Mucosa of stomach (tissue), 1 donor: ENCODE data around the gene TMPRSS6.
A peak's percentile ranks its signal among the peaks of the same experiment; 100 is the strongest.

Experiments used
- H3K27me3 ChIP-seq: one replicate; pipeline ENCODE4 v1.7.0; 2013; ENCODE audit warnings: mild to moderate bottlenecking, low read length; ENCODE audit not compliant: control insufficient read depth, insufficient read depth
- H3K36me3 ChIP-seq: one replicate; pipeline ENCODE4 v1.7.0; 2013; ENCODE audit warnings: low read length; ENCODE audit not compliant: control insufficient read depth, insufficient read depth
- H3K4me1 ChIP-seq: one replicate; pipeline ENCODE4 v1.7.0; 2013; ENCODE audit warnings: mild to moderate bottlenecking, low read length; ENCODE audit not compliant: control insufficient read depth, insufficient read depth
- H3K4me3 ChIP-seq: one replicate; pipeline ENCODE4 v1.7.0; 2013; ENCODE audit warnings: low read length
- H3K9ac ChIP-seq: one replicate; pipeline ENCODE4 v1.7.0; 2013; ENCODE audit warnings: mild to moderate bottlenecking, low read length, moderate library complexity
- H3K9me3 ChIP-seq: one replicate; pipeline ENCODE4 v1.7.0; 2013; ENCODE audit warnings: mild to moderate bottlenecking, low read length, moderate library complexity; ENCODE audit not compliant: control insufficient read depth
- donor health status: Pancreatic carcinoma.

The TMPRSS6 gene

DNA sequence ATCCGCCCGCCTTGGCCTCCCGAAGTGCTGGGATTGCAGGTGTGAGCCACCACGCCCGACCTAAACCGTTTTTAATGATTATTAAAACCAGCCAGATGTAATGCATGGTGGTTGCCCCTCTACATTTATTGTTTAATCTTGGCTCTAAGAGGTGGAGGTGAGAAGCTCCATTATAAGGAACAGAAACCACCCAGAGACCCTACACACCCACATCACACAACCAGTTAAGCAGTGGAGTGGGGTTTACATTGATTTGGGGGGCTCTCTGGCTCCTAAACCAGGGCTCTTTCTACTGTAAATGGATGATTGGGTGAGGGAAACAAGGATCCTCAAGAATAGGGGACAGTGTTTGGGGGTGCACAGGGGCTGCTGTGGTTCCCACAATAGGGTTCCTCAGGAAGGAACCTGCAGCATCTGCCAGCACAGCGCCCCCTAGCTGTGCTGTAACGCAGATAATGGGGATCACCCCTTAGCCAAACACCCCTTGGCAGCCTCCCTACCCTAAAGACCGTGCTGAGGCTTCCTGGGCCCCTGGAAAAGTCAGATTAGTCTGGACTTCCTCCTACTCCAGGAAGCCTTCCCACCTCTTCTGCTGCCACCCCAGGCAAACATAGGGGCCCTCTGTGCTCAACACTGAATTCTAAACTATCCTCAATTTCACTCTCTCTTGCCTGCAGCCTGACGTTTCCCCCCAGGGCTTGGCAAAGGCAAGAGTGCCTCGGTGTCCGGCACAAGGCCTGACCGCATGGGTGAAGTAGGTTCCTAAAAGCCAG is 87.6 kb downstream of the TMPRSS6 start:
- H3K4me3 ChIP-seq = peak overlapping the region; percentile 17
- H3K9ac ChIP-seq = peak overlapping the region; percentile 7
- H3K27me3 ChIP-seq = no peaks in the 10 kb centered on the region
- no peaks in the 10 kb centered on the region for H3K9me3 ChIP-seq
- peaks cover 70% of the 10 kb centered on the region for H3K4me1 ChIP-seq
- H3K36me3 ChIP-seq = peaks cover 5% of the 10 kb centered on the region

DNA sequence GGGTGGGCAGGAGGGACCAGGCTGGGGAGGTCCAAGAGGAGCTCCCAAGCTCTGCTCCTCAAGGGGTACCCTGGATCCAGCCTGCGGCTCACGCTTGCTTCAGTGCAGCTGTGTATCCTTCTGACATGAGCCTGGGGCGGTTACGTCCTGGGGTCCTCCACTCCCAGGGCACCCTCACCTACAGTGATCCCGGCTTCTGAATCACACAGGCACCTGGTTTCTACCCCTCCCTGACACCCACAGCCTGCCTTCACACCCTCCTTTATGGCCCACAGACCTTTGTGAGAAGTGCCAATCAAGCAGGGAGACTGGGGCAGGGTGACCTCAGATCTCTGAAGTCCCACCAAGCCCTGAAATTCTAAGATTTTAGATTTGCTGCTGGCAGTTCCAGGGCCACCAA is 88.5 kb downstream of the TMPRSS6 start:
- Histone ChIP-seq H3K9me3 (no peaks in the 10 kb centered on the region), H3K27me3 (no peaks in the 10 kb centered on the region), H3K36me3 (peaks cover 5% of the 10 kb centered on the region), H3K4me1 (peaks cover 77% of the 10 kb centered on the region), H3K9ac (peak overlapping the region; percentile 92), H3K4me3 (no peak overlapping the region)

DNA sequence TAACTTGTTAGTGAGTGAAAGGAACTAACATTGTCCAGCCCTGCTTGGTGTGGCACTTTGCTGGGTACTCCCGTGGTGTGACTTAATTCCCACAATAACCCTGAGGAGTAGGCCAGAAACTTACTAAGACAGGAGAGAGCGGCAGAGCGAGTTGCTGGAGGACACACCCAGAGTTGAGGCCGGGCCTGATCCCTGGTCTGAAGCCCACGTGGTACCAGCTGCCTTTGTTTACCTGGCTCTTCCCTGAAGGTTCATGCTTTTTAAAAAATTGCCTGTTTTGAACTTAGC is 89.4 kb downstream of the TMPRSS6 start:
- H3K4me3 ChIP-seq = peak overlapping the region; percentile 67
- H3K9me3 ChIP-seq = no peaks in the 10 kb centered on the region
- H3K27me3 ChIP-seq = no peaks in the 10 kb centered on the region
- H3K9ac ChIP-seq = peak overlapping the region; percentile 92
- peaks cover 82% of the 10 kb centered on the region for H3K4me1 ChIP-seq
- H3K36me3 ChIP-seq = peaks cover 5% of the 10 kb centered on the region

DNA sequence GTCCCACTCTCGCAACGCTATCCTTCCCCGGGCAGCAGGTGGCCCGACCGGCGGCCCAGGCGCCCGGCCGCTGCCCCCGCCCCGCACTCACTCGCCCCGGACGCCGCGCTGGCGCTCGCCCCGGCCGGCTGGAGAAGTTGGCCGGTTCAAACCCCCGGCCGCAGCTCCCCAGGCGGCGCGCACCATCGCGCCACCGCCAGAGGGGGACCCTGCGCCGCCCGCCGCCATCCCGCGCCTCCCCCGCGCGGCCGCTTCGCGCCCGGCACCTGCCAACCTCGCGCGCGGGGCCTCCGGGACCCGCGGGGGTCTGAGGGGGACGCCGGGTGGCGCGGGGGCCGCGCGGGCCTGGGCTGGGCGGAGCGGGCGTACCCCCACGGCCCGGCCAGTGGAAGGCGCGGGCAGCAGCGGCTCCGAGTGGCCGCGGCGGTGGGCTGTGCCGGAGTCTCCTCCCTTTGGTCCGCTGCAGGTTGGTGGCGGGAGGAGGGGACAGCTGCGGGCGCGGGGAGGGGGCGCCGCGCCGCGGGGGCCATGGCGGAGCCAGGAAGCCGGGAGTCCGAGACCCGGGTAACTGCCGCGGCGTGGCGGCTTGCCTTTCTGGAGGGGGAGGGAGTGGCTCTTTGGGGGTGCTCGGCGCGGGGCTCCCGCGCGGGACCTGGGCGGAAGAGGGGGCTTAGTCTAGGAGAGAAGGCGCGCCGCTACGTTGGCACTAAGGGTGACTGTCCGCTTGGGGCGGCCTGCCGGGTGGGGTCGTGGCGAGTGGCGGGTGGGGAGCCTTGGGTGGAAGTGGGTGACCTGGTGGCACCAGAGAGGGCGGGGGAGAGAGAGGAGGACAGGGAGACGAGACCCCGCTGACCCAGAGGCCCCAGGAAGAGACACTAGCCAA is 90.0 kb downstream of the TMPRSS6 start, which contains the start of the genes MPST and TST:
Gene MPST, plus strand, starts transcription at position 434 of the 883 bp plus-strand sequence. Its CDS starts 95 bp downstream, at position 529.
Gene TST, minus strand, starts transcription at position 139 of the 883 bp plus-strand sequence. CDS start 715 bp downstream, outside the sequence.
- H3K27me3 ChIP-seq = no peaks in the 10 kb centered on the region
- H3K36me3 ChIP-seq = peaks cover 5% of the 10 kb centered on the region
- peaks cover 84% of the 10 kb centered on the region for H3K4me1 ChIP-seq
- no peaks in the 10 kb centered on the region for H3K9me3 ChIP-seq
- H3K9ac ChIP-seq = peak within 1 kb of the TSS; percentile 92
- H3K4me3 ChIP-seq = peak within 1 kb of the TSS; percentile 71

DNA sequence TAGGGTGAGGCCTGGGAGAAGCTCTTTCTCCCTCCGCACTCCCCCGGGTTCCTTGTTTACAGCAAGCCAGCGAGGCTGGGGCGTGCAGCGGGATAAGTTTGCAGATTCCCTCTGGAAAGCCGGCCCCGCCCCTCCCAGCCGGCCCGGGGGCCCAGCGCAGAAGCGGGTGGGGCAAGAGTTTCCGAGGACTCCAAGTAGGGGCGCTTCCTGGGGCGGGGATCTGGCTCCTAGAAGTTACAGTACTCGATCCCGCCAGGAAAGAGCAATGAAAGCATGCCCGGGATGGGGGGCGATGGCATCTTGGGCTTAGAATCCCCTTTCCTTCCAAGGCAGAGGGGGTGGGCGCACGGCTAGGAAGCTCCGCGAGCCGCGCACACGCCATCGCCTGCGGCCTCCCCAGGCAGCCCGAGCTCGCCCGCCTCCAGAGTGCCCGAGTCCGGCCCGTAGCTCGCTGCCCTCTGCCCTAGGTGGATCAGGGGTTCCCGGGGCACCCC is 90.7 kb downstream of the TMPRSS6 start:
- Histone ChIP-seq H3K4me1 (peaks cover 83% of the 10 kb centered on the region), H3K4me3 (peak overlapping the region; percentile 71), H3K9me3 (no peaks in the 10 kb centered on the region), H3K27me3 (no peaks in the 10 kb centered on the region), H3K36me3 (peaks cover 5% of the 10 kb centered on the region), H3K9ac (peak overlapping the region; percentile 85)

DNA sequence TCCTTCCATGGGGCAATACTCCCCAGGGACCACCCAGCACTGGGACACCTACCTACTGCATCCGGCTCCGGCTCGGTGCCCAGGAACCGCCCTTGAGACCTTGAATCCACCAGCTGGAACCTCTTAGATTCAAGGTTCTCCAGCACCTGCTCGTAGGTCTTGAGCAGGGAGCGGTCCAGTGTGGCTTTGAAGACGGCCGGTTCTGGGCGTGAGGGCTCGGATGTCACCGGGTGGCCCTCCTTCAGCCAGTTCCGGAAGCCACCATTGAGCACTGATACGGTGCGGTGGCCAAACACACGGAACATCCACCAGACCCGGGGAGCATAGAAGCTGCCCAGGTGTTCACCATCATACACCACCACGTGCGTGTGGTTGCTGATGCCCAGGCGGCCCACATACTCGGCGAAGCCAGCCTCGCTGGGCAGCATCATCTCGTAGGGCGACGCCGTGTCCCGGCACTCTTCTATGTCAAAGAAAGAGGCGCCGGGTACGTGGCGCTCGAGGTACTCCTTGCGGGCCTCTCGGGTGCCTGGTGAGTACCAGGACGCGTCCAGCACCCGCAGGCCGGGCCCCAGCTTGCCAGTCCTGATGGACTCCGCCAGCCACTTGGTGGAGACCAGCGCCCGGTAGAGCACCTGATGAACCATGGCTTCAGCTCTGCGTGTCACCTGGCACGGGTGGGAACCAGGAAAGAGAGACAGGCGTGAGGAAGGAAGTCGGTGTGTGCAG is 91.3 kb downstream of the TMPRSS6 start:
- no peaks in the 10 kb centered on the region for H3K27me3 ChIP-seq
- H3K4me1 ChIP-seq = peaks cover 83% of the 10 kb centered on the region
- peak overlapping the region; percentile 85 for H3K9ac ChIP-seq

DNA sequence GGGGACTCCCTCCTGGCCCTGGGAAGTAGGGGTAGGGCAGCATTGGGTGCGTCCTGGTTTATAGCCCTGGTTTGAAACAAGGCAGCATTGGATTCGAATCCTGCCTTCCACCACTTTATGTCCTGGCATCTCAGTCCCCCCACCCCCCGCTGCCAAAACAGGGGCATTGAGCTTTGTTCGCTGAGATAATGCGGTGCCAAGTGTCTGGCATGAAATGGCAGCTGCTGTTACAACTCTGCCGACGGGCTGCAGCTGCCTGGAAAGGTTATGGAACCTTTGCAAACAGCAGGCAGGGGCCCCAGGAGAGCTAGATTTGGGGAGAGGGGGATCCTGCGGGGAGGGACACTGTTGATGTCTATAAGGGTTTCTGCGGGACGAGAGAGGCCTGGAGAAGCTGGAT is 92.2 kb downstream of the TMPRSS6 start:
- Histone ChIP-seq H3K4me3 (peak overlapping the region; percentile 71), H3K9me3 (no peaks in the 10 kb centered on the region), H3K27me3 (no peaks in the 10 kb centered on the region), H3K9ac (peak overlapping the region; percentile 85), H3K4me1 (peaks cover 83% of the 10 kb centered on the region), H3K36me3 (peaks cover 5% of the 10 kb centered on the region)

More for the DNA sequence above, 91.3 kb downstream of the TMPRSS6 start:
- peak overlapping the region; percentile 71 for H3K4me3 ChIP-seq
- no peaks in the 10 kb centered on the region for H3K9me3 ChIP-seq
- peaks cover 5% of the 10 kb centered on the region for H3K36me3 ChIP-seq

DNA sequence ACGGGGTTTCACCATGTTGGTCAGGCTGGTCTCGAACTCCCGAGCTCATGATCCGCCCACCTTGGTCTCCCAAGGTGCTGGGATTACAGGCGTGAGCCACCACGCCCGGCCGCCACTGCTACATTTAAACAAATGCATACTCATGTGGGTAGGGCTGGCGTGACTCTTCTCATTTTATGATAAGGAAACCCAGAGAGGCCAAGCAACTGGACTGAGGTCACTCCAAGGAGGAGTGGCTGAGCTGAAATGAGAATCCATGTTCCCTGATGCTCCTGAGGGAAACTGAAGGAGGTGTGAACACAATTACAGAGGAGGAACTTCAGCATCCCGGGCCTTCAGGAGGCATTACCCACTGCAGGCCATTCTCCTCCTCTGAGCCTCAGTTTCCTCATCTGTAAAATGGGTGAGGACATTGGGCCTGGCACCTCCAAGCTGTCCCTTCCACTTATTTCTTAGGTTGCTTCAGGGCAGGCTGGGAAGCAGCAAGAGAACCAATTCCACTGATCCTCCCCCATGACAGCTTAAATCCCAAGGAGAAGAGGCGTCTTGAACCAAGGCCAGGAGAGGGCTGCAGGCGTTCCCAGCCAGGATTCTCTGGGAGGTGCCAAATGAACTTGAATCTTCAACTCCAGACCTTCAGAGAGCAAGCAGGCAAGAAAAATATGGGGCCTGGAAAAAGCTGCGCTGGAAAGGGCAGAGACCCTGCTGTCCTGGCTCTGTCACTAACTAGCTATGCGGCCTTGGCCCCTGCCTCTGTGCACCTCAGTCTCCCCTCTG is 93.2 kb downstream of the TMPRSS6 start:
- no peak overlapping the region for H3K4me3 ChIP-seq
- H3K9ac ChIP-seq = peak overlapping the region; percentile 85
- H3K36me3 ChIP-seq = peaks cover 5% of the 10 kb centered on the region
- no peaks in the 10 kb centered on the region for H3K27me3 ChIP-seq
- H3K4me1 ChIP-seq = peaks cover 83% of the 10 kb centered on the region
- H3K9me3 ChIP-seq = no peaks in the 10 kb centered on the region

DNA sequence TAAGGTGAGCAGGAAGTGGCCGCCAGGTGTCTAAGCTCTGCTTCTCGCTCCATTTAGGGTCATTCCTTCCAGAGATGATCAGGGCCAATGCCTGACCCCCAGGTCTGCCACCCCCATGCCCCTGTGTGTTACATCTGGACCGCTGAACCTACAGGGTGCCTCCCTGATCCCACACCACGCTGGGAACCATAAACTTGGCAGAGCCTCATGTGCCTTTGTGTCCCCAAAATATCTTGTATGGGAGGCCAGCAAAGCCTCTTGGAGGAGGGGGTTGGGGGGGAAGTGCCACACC is 94.0 kb downstream of the TMPRSS6 start:
- H3K4me1 ChIP-seq = peaks cover 78% of the 10 kb centered on the region
- no peak overlapping the region for H3K4me3 ChIP-seq
- peaks cover 5% of the 10 kb centered on the region for H3K36me3 ChIP-seq
- H3K9ac ChIP-seq = peak overlapping the region; percentile 44
- H3K27me3 ChIP-seq = no peaks in the 10 kb centered on the region
- no peaks in the 10 kb centered on the region for H3K9me3 ChIP-seq
